ENCODE measurements around the gene LTBP1.

The LTBP1 gene

GRCh38 chr2:33292981-33293595, 346.3 kb downstream of the LTBP1 start:
- no peak for DNase-seq (ENCODE audit: low read depth in 2 of 2, low spot score in 1 of 2)

DNA sequence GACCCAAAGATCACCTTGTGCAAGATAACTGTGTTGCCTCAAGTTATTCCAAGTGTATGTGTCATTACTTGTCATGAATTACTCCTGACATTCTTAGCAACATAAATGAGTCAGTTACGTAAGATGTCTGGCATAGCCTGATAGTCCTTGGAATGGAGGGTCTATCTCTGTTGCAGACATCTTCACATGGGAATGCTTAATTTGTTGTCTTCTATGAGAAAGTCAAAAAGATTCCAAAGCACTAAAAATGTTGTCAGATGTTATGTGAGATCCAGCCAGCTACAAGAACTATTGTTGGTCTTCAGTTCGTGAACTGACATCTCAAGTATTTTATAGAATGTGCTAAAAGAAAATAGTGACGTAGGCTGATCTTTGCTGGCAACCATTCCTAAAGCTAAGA, 351.5 kb downstream of the LTBP1 start:
- no peak for DNase-seq (ENCODE audit: low read depth in 2 of 2, low spot score in 1 of 2)

GRCh38 chr2:33301355-33301754, 354.6 kb downstream of the LTBP1 start:
- DNase-seq (ENCODE audit: low read depth in 2 of 2, low spot score in 1 of 2): no peak

DNA sequence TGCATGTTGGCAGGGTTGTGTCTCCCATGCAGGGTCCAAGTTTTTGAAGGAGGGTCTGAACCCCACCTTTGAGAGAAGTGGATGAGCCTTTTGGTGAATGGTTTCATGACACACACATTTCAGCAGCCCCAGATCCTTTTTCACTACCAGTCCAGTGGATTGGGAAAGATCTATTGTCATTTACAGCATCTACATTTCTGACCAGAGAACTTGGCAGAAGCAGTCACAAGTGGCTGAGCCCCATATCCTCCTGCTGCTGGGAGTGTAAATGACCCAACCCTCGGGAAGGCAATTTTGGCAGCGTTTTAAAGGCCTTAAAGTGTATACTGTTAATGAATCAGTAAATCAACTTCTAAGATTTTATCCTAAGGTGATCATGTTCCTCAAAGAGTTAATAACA, 355.6 kb downstream of the LTBP1 start:
- DNase-seq (ENCODE audit: low read depth in 2 of 2, low spot score in 1 of 2): no peak

DNA sequence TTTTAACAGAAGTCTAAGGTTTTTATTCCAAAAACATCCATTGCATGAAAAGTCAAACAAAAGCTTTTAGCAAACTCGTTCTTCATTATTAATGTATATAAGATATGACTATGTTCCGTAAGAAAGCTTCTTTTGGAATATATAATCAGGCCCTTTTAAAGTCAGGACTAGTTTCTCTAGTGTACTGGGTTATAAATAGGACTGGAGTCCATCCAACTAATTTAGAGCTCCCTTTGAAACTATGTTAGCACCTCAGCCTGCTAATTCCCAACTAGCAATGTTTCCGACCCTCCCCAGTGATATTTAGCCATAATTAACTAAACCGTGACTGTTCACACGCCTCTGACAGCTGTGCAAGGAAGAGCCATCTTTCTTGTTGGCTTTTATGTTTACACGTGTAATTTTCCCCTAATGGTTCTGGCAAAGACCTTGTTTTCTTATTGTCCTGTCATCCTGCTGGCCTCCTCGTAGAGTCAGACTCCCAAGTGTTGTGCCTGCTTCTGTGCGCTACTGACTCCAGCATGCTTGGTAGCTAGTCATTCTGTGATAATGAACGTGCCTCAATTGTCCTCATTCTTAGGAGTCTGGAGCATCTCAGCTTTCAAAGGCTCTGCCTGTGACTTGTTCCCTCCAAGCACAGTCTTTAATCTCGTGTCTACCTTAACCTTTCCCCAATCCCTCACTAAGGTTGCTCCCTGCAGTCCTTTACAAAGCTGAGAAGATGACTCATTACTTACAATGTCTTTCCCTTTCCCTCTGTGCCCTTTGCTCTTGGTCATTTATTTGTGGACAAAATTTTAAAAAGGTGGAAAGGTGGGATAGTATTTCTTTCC, 357.5 kb downstream of the LTBP1 start:
- DNase-seq (ENCODE audit: low read depth in 2 of 2, low spot score in 1 of 2): no peak

- no peak for DNase-seq (ENCODE audit: low read depth in 2 of 2, low spot score in 1 of 2)
Observed at GRCh38 chr2:33307659-33308270, 361.0 kb downstream of the LTBP1 start.

GRCh38 chr2:33312355-33312754, 365.6 kb downstream of the LTBP1 start:
- no peak for DNase-seq (ENCODE audit: low read depth in 2 of 2, low spot score in 1 of 2)

- DNase-seq (ENCODE audit: low read depth in 2 of 2, low spot score in 1 of 2): no peak
Observed at GRCh38 chr2:33313039-33313438, 366.3 kb downstream of the LTBP1 start.

GRCh38 chr2:33314541-33314940, 367.8 kb downstream of the LTBP1 start:
- no peak for DNase-seq (ENCODE audit: low read depth in 2 of 2, low spot score in 1 of 2)

- DNase-seq (ENCODE audit: low read depth in 2 of 2, low spot score in 1 of 2): no peak
Observed at GRCh38 chr2:33316328-33316727, 369.6 kb downstream of the LTBP1 start.

GRCh38 chr2:33317369-33318007, 370.7 kb downstream of the LTBP1 start:
- no peak for DNase-seq (ENCODE audit: low read depth in 2 of 2, low spot score in 1 of 2)

- no peak for DNase-seq (ENCODE audit: low read depth in 2 of 2, low spot score in 1 of 2)
Observed at GRCh38 chr2:33318456-33318855, 371.7 kb downstream of the LTBP1 start.

GRCh38 chr2:33320573-33320972, 373.8 kb downstream of the LTBP1 start:
- DNase-seq (ENCODE audit: low read depth in 2 of 2, low spot score in 1 of 2): no peak

DNA sequence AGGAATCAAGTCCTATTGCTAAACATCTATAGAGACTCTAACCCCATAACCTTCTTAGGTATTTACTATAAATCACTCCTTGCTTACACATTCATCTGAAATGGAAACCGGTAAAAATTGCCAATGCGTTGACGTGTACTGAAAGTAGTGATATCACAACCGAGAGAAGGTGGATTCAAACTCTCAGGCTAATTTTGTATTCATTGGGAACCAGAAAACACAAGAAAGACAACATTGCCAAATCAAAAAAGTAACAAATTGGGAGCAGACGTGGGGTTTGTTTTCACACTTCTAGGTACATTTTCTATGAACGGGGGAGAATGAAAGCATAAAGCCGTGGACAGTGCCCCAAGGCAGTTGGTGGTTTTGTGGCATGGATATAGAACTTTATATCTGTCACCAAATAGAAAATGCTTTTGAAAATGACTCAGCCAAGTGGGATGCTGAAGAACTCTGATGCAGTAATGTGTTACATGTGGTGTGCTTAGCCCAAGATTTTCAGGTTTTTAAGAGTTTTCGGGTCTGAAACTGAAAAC, 374.6 kb downstream of the LTBP1 start:
- no peak for DNase-seq (ENCODE audit: low read depth in 2 of 2, low spot score in 1 of 2)

GRCh38 chr2:33321876-33322483, 375.2 kb downstream of the LTBP1 start:
- DNase-seq (ENCODE audit: low read depth in 2 of 2, low spot score in 1 of 2): no peak

GRCh38 chr2:33322612-33323011, 375.9 kb downstream of the LTBP1 start:
- no peak for DNase-seq (ENCODE audit: low read depth in 2 of 2, low spot score in 1 of 2)

DNA sequence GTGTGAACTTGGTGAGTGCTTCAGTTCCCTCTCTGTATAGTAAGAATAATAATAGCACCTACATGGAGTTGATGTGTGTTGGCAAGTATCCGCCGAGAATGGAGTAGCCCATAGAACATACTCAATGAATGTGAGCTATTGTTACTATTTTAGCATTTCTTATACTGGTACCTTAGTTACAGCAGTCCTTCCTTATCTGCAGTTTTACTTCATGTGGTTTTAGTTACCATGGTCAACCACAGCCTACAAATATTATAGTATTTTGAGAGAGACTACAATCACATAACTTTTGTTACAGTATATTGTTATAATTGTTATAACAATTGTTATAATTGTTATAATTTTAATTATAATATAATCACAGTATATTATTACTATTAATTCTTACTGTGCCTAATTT, 377.2 kb downstream of the LTBP1 start:
- DNase-seq (ENCODE audit: low read depth in 2 of 2, low spot score in 1 of 2): no peak

DNA sequence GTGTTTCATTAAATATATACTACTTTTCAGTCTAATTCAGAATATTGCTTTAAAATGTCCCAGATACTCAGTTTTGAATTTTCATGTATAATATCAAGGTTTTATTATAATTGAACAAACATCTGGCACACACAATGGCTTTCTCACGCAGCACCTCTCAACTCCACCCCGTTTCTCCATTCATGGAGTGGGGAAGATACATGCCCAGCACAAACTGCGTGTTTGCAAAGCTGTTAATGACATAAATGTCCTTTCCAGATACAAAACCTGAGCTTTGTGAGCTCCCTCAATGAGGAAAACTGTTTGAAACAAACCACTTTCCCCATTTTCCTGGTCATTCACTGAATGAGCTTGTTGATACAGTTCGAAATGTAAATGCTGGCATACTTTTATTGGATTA, 379.3 kb downstream of the LTBP1 start:
- DNase-seq (ENCODE audit: low read depth in 2 of 2, low spot score in 1 of 2): no peak

DNA sequence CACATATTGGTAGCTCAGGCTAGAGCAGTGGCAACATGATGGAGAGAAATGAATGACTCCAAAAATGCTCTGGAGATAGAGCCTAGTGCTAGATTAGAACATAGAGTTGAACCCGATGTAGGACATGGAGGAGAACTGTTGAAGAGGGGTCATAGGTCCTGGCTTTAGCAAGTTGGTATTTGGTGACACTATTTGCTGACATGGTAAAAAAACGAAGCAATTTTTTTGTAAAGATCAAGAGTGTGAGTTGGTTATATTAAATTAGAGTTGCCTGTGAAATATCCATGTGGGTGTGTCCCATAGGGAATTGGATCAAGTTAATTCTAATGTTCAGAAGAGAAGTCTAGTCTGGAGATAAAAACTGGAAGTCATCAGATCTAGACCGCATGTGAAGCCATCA, 386.7 kb downstream of the LTBP1 start:
- DNase-seq (ENCODE audit: low read depth in 2 of 2, low spot score in 1 of 2): no peak

- no peak for DNase-seq (ENCODE audit: low read depth in 2 of 2, low spot score in 1 of 2)
Observed at GRCh38 chr2:33334083-33334482, 387.3 kb downstream of the LTBP1 start.

GRCh38 chr2:33335516-33335915, 388.8 kb downstream of the LTBP1 start:
- no peak for DNase-seq (ENCODE audit: low read depth in 2 of 2, low spot score in 1 of 2)
